ENCODE data around the gene MCTS1. TPM values are rescaled to one million over a fixed set of nuclear protein-coding genes. Genes with fewer than 3 reads are reported as not detected.
"Not testable (repeated sequence)": the region's sequence is repeated elsewhere in the genome, so short reads cannot be mapped to it uniquely, and the experiment has no call there.

MCTS1 gene
- total RNA-seq = 10 to 100 TPM; 31.3 to 34.9 TPM
- long read RNA-seq, transcript MCTS1-202 (6 exons, 1,018 nt) = major isoform, 7 of 12 reads
- long read RNA-seq, partial matches to known transcripts = 0 of 12 reads
- long read RNA-seq, other reads (novel, unspliced or antisense) = 5 of 12 reads

GRCh38 chrX:120603707-120604360, at the start of gene MCTS1:
MCTS1 (plus strand) TSS chrX:120604101; CDS start chrX:120604237, 136 bp downstream.
- DNase-seq (peak; percentile 85), ATAC-seq (peak; percentile 97 to 99)
- intact Hi-C loops (cut with DNase I) = loop anchor here in 1 of 2 donors (5.0 kb wide), 1 partner anchor 42 kb away; the partner anchor contains the start of gene CUL4B

GRCh38 chrX:120556251-120556650, 47.6 kb upstream of the MCTS1 start:
- intact Hi-C loops (cut with DNase I) = no loop called here
- DNase-seq (no peak), ATAC-seq (no peak)

- intact Hi-C loops (cut with DNase I) = loop anchor here in 1 of 2 donors (5.0 kb wide), 1 partner anchor 42 kb away; the partner anchor contains the start of gene MCTS1
- ATAC-seq (no peak), DNase-seq (no peak)
Observed at GRCh38 chrX:120559804-120560203, 44.1 kb upstream of the MCTS1 start.

- ATAC-seq (peak; percentile 27 to 36), DNase-seq (no peak)
- intact Hi-C loops (cut with DNase I) = loop anchor here in 1 of 2 donors (5.0 kb wide), 1 partner anchor 42 kb away; the partner anchor contains the start of gene MCTS1
Observed at GRCh38 chrX:120560405-120560841, 43.5 kb upstream of the MCTS1 start.

- intact Hi-C loops (cut with DNase I) = loop anchor here in 1 of 2 donors (5.0 kb wide), 1 partner anchor 41 kb away; the partner anchor contains the start of gene MCTS1
- DNase-seq (peak; percentile 91), ATAC-seq (peak; percentile 95 to 97)
Observed at GRCh38 chrX:120560842-120561633, 42.9 kb upstream of the MCTS1 start, which contains the start of gene CUL4B. CUL4B (minus strand) TSS chrX:120560962; CDS start chrX:120560638, 324 bp downstream.

- DNase-seq (no peak), ATAC-seq (no peak)
- intact Hi-C loops (cut with DNase I) = loop anchor here in 1 of 2 donors (5.0 kb wide), 1 partner anchor 40 kb away; the partner anchor contains the start of gene MCTS1
Observed at GRCh38 chrX:120561634-120562568, 42.0 kb upstream of the MCTS1 start.

GRCh38 chrX:120562569-120562926, 41.4 kb upstream of the MCTS1 start:
- DNase-seq = no peak
- ATAC-seq = no peak
- intact Hi-C loops (cut with DNase I) = loop anchor here in 1 of 2 donors (5.0 kb wide), 1 partner anchor 40 kb away; the partner anchor contains the start of gene MCTS1

GRCh38 chrX:120564925-120565324, 39.0 kb upstream of the MCTS1 start:
- no peak for ATAC-seq
- intact Hi-C loops (cut with DNase I) = loop anchor here in 1 of 2 donors (5.0 kb wide), 1 partner anchor 37 kb away; the partner anchor contains the start of gene MCTS1
- no peak for DNase-seq

- ATAC-seq = no peak
- DNase-seq = no peak
- intact Hi-C loops (cut with DNase I) = no loop called here
Observed at GRCh38 chrX:120566817-120567216, 37.1 kb upstream of the MCTS1 start.

- ATAC-seq = no peak
- no peak for DNase-seq
- intact Hi-C loops (cut with DNase I) = no loop called here
Observed at GRCh38 chrX:120568035-120568434, 35.9 kb upstream of the MCTS1 start.

GRCh38 chrX:120568609-120569008, 35.3 kb upstream of the MCTS1 start:
- intact Hi-C loops (cut with DNase I) = no loop called here
- ATAC-seq (no peak), DNase-seq (no peak)

GRCh38 chrX:120570011-120570600, 33.8 kb upstream of the MCTS1 start:
- ATAC-seq = no peak
- intact Hi-C loops (cut with DNase I) = no loop called here
- no peak for DNase-seq

- ATAC-seq; intact Hi-C loops (cut with DNase I); DNase-seq: not testable (repeated sequence)
Observed at GRCh38 chrX:120573806-120574205, 30.1 kb upstream of the MCTS1 start.

GRCh38 chrX:120575379-120576114, 28.4 kb upstream of the MCTS1 start:
- intact Hi-C loops (cut with DNase I) = no loop called here
- ATAC-seq (no peak), DNase-seq (no peak)

- DNase-seq = no peak
- no peak for ATAC-seq
- intact Hi-C loops (cut with DNase I) = no loop called here
Observed at GRCh38 chrX:120585702-120586101, 18.2 kb upstream of the MCTS1 start.

- no peak for DNase-seq
- intact Hi-C loops (cut with DNase I) = loop anchor here in 1 of 2 donors (5.0 kb wide), 1 partner anchor 42 kb away; the partner anchor contains the start of gene CUL4B
- peak; percentile 77 to 83 for ATAC-seq
Observed at GRCh38 chrX:120604361-120604782, 471 bp downstream of the MCTS1 start.

GRCh38 chrX:120612086-120612485, 8.2 kb downstream of the MCTS1 start:
- no peak for DNase-seq
- intact Hi-C loops (cut with DNase I) = no loop called here
- ATAC-seq = no peak
